DND-41 (cell line): ENCODE results near the gene LECT2.

Experiments
- EZH2 ChIP-seq: IDR thresholded peaks from 3 replicates; pipeline ENCODE4 v1.6.1; 2012; ENCODE audit warnings: borderline replicate concordance, low read depth, mild to moderate bottlenecking, moderate library complexity, low read length, inconsistent platforms; ENCODE audit not compliant: severe bottlenecking
- TF ChIP-seq, protein P1 (sequence below): IDR thresholded peaks from 2 replicates; pipeline ENCODE4 v1.5.1; 2012; ENCODE audit warnings: borderline replicate concordance, low read length, moderate library complexity, mild to moderate bottlenecking; ENCODE audit not compliant: poor library complexity, severe bottlenecking; ENCODE audit errors: extremely low read depth

DNA sequence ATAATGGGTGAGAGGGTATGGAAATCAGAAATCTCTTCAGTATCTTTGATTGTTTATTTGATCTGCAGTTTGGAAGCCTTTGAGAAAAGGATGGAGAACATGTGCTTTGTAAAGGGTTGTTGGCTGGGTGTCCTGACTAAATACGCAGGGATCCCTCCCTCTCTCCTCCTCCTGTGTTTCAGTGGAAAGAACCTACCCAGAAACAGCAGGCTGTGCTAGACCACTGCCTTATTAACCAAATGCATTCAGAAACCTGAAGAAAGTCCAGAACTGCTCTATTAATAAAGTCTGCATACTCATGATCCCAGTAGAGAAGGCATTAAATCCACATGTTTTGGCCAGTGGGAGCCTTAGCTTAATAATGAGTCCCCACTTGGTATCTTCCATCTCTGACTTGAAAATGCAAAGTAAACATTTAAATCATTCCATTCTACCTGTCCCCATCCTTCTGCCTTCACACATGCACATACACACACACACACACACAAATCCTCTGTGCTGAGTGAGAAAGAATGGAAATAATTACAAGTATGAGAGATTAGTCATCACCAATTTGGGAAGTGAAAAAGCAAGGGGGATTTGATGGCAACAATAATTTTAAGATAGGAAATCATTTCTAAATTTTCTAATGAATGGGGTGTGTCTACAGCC, 10.0 kb upstream of the LECT2 start:
- TF ChIP-seq, protein P1, sequence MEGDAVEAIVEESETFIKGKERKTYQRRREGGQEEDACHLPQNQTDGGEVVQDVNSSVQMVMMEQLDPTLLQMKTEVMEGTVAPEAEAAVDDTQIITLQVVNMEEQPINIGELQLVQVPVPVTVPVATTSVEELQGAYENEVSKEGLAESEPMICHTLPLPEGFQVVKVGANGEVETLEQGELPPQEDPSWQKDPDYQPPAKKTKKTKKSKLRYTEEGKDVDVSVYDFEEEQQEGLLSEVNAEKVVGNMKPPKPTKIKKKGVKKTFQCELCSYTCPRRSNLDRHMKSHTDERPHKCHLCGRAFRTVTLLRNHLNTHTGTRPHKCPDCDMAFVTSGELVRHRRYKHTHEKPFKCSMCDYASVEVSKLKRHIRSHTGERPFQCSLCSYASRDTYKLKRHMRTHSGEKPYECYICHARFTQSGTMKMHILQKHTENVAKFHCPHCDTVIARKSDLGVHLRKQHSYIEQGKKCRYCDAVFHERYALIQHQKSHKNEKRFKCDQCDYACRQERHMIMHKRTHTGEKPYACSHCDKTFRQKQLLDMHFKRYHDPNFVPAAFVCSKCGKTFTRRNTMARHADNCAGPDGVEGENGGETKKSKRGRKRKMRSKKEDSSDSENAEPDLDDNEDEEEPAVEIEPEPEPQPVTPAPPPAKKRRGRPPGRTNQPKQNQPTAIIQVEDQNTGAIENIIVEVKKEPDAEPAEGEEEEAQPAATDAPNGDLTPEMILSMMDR = no peak
- TF ChIP-seq EZH2 = no peak
